Nephron progenitor cell (in vitro differentiated cells): ENCODE results near the gene CCDC154.
"Not testable (repeated sequence)": the region's sequence is repeated elsewhere in the genome, so short reads cannot be mapped to it uniquely, and the experiment has no call there.

Source experiments
- DNase-seq: peaks from one replicate; pipeline ENCODE4 v3.0.0; 2021
- H3K27ac Mint-ChIP-seq: 2 replicates; pipeline ENCODE4 v1.8.0; 2021; ENCODE audit warnings: mild to moderate bottlenecking, moderate library complexity, mixed read lengths
- H3K27me3 Mint-ChIP-seq: 2 replicates; pipeline ENCODE4 v1.8.0; 2021; ENCODE audit warnings: mild to moderate bottlenecking, low read depth, mixed read lengths; ENCODE audit not compliant: poor library complexity
- H3K36me3 Mint-ChIP-seq: 2 replicates; pipeline ENCODE4 v1.8.0; 2021; ENCODE audit warnings: low read depth, mixed read lengths
- H3K4me1 Mint-ChIP-seq: 2 replicates; pipeline ENCODE4 v1.8.0; 2021; ENCODE audit warnings: mixed read lengths
- H3K4me3 Mint-ChIP-seq: 2 replicates; pipeline ENCODE4 v1.8.0; 2021; ENCODE audit warnings: mild to moderate bottlenecking, moderate library complexity, mixed read lengths
- H3K9me3 Mint-ChIP-seq: 2 replicates; pipeline ENCODE4 v1.8.0; 2021; ENCODE audit warnings: mild to moderate bottlenecking, moderate library complexity, mixed read lengths
- TF ChIP-seq, protein P1 (sequence below): fragments of 200-600 bp; sonication (generic); IDR thresholded peaks from 2 replicates; pipeline ENCODE4 v1.5.0; 2021; ENCODE audit warnings: antibody characterized with exemption

The CCDC154 gene

DNA sequence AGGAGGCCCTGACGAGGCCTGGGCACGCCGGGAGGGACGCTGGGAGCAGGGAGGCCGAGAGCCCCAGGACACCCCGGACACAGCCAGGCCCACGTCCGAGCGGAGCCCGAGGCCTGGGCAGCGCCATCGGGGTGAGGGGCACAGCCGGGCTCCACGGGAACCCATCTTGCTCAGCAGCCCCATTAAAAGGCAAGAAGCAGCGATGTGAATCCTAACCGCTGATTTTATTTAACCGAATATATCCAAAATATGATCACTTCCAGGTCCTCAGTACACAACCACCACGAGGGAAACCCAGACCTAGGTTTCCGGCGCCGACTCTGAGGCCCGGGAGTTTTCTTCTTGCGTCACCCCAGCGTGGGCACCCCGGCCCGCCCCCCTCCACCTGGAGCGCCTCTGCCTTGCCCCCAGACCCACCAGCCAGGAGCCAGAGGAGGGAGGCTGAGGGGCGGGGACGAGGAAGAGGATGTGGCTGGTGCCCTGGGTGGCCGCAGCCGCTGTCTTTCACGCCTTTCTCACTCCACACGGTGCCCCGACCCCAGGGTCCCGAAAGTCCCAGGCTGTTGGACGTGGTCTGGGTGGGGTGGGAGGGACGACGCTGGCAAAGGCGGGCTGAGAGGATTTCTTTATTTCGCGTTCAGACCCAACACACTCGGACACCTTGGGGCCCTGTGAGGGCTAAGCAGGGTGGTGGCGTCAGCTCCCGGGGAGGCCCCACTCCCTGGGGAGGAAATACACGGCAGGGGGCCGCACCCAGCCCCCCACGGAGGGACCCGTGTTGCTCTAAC, 568 bp upstream of the CCDC154 start:
- Mint-ChIP-seq H3K4me3 (no peak overlapping the region), H3K27me3 (no peaks in the 10 kb centered on the region), H3K36me3 (no peaks in the 10 kb centered on the region), H3K27ac (no peak overlapping the region), H3K4me1 (no peaks in the 10 kb centered on the region), H3K9me3 (no peaks in the 10 kb centered on the region)
- no peak for DNase-seq
- TF ChIP-seq, protein P1, sequence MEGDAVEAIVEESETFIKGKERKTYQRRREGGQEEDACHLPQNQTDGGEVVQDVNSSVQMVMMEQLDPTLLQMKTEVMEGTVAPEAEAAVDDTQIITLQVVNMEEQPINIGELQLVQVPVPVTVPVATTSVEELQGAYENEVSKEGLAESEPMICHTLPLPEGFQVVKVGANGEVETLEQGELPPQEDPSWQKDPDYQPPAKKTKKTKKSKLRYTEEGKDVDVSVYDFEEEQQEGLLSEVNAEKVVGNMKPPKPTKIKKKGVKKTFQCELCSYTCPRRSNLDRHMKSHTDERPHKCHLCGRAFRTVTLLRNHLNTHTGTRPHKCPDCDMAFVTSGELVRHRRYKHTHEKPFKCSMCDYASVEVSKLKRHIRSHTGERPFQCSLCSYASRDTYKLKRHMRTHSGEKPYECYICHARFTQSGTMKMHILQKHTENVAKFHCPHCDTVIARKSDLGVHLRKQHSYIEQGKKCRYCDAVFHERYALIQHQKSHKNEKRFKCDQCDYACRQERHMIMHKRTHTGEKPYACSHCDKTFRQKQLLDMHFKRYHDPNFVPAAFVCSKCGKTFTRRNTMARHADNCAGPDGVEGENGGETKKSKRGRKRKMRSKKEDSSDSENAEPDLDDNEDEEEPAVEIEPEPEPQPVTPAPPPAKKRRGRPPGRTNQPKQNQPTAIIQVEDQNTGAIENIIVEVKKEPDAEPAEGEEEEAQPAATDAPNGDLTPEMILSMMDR = no peak

DNA sequence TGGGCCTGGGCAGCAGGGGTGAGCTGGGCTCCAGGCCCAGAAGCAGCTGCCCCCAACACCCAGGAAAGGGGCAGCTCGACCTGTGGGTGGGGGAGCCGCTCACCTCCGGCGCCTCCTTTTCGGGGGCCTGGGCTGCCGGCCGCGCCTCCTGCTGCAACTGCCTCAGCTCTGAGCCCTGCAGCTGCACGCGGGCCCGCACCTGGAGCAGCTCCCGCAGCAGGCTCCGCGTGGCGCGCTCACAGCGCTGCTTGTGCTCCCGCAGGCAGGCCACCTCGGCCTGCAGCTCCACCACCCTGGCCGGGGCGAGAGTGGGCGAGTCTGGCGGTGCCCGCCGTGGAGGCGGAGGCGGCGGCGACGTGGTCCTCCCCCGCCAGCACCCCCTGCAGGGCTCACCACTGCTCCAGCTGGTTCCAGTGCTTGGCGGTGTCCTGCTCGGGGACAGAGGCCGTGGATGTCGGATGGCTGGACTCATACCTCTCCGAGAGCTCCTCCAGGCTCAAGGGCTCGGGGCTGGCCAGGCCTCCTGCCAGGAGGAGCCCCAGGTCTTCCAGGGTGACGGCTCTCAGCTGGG, 868 bp downstream of the CCDC154 start:
- DNase-seq = no peak
- Mint-ChIP-seq H3K36me3 (no peaks in the 10 kb centered on the region), H3K9me3 (no peaks in the 10 kb centered on the region), H3K4me3 (no peak overlapping the region), H3K27me3 (no peaks in the 10 kb centered on the region), H3K4me1 (peaks cover 5% of the 10 kb centered on the region), H3K27ac (no peak overlapping the region)
- TF ChIP-seq, protein P1 = no peak

DNA sequence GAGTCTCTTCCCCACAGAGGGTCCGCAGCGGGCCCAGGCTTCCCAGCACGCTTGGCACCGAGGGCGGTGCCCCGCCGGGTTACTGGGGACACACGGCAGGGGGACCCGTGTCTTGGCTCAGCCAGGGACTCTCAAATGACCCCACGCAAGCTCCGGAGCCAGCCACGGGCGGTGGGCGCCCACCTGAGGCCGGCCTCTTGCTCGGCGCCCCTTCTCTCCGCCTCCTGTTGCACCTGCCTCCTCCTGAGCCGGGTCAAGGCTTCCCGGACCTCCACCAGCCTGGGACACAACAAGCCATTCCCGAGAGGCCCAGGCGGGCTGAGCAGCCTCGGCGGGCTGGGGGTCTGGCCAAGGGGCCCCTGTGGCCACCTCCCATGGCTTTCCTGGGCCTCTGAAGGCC, 1.7 kb downstream of the CCDC154 start:
- H3K4me3 Mint-ChIP-seq = no peak overlapping the region
- H3K27ac Mint-ChIP-seq = no peak overlapping the region
- H3K36me3 Mint-ChIP-seq = no peaks in the 10 kb centered on the region
- H3K27me3 Mint-ChIP-seq = no peaks in the 10 kb centered on the region
- H3K4me1 Mint-ChIP-seq = peaks cover 5% of the 10 kb centered on the region
- TF ChIP-seq, protein P1 = no peak
- H3K9me3 Mint-ChIP-seq = no peaks in the 10 kb centered on the region
- DNase-seq = no peak

DNA sequence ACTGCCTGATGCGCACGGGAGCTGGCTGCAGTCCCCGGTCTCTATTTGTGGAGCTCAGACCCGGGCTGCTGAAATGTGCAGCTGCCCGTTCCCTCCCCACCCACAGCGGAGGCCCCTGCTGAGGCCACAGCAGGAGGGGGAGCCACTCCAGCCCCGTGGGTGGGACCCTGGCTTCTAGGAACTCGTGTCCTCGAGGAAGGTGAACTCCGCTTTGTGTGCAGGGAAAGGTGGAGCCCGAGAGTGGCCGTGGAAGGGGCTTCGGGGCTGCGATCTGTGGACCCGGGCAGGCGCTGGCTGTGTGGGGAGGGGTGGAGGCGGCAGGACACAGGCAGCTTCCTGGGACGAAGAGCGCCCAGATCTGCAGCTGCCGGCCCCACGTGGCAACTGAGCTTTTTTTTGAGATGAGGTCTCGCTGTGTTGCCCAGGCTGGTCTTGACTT, 2.9 kb downstream of the CCDC154 start:
- Mint-ChIP-seq H3K27me3 (no peaks in the 10 kb centered on the region), H3K27ac (no peak overlapping the region), H3K9me3 (no peaks in the 10 kb centered on the region), H3K4me3 (no peak overlapping the region), H3K4me1 (peaks cover 5% of the 10 kb centered on the region), H3K36me3 (no peaks in the 10 kb centered on the region)
- TF ChIP-seq, protein P1 = no peak
- DNase-seq = no peak

DNA sequence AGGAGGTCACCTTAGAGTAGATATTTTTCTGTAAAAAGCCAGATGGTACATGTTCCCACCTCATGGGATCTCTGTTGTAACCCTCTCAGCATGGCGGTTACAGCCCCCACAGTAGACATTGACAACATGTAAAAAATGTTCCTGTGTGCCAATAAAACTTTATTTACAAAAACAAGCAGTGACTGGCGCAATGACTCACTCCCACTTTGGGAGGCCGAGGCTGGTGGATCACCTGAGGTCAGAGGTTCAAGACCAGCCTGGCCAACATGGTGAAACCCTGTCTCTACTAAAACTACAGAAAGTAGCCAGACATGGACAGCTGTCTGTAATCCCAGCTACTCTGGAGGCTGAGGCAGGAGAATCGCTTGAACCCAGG, 4.7 kb downstream of the CCDC154 start:
- not testable (repeated sequence) for H3K4me3 Mint-ChIP-seq, H3K4me1 Mint-ChIP-seq, DNase-seq, H3K9me3 Mint-ChIP-seq, H3K27me3 Mint-ChIP-seq, H3K36me3 Mint-ChIP-seq, H3K27ac Mint-ChIP-seq

DNA sequence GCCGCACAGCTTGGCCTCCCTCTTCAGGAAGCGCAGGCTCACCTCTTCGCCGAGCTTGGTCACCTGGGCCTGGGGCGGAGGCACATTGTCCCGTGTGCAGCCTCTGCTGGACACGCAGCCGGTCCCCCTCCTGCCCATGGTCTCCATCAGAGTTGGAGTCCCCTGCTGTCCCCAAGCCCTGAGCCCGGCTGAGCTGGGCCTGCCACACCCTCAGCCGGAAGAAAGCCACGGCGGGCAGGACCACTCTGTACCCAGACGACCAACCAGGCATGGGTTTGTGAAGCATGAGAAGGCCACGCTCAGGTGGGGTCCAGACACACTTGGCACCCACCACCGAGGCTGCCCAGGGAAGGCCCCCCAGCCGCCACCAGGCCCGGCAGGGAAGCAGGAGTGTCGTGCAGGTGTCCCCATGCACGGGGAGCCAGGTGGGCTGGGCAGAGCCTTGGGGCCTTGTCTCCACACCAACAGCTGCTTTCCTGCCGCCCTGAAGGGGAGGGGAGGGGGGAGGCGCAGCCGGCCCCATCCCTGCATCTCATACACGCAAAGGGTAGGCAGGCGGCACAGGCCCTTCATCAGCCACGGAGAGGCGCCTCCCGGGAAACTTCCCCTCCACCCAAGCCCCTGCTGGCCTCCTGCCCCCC, 5.2 kb downstream of the CCDC154 start:
- TF ChIP-seq, protein P1 = no peak
- Mint-ChIP-seq H3K27me3 (no peaks in the 10 kb centered on the region), H3K4me3 (no peak overlapping the region), H3K27ac (no peak overlapping the region), H3K36me3 (no peaks in the 10 kb centered on the region), H3K9me3 (no peaks in the 10 kb centered on the region), H3K4me1 (peaks cover 5% of the 10 kb centered on the region)
- no peak for DNase-seq
